HG02884 (cell line): ENCODE measurements around the gene CPNE9.

Experiments used
- ATAC-seq: cut with Tn5 transposase; IDR thresholded peaks from one replicate; pipeline ENCODE4 v1.9.1; 2021; ENCODE audit warnings: mild to moderate bottlenecking, moderate library complexity; ENCODE audit not compliant: unreplicated experiment

The CPNE9 gene

GRCh38 chr3:9703736-9704346, at the start of gene CPNE9:
CPNE9 (plus strand) TSS chr3:9703833; CDS start chr3:9703997, 164 bp downstream.
- ATAC-seq, result no peak

GRCh38 chr3:9659849-9660248, 43.8 kb upstream of the CPNE9 start:
- ATAC-seq, result no peak

- no peak for ATAC-seq
Measured at GRCh38 chr3:9660972-9661371, 42.7 kb upstream of the CPNE9 start.

GRCh38 chr3:9664119-9664751, 39.4 kb upstream of the CPNE9 start:
- no peak for ATAC-seq

GRCh38 chr3:9666704-9667445, 36.8 kb upstream of the CPNE9 start:
- ATAC-seq, result no peak

GRCh38 chr3:9669277-9669676, 34.4 kb upstream of the CPNE9 start:
- no peak for ATAC-seq

- no peak for ATAC-seq
Measured at GRCh38 chr3:9669720-9670432, 33.8 kb upstream of the CPNE9 start.

GRCh38 chr3:9673082-9673481, 30.6 kb upstream of the CPNE9 start:
- ATAC-seq, result no peak

- no peak for ATAC-seq
Measured at GRCh38 chr3:9673752-9674151, 29.9 kb upstream of the CPNE9 start.

GRCh38 chr3:9675736-9676290, 27.8 kb upstream of the CPNE9 start:
- ATAC-seq, result no peak

GRCh38 chr3:9676785-9677184, 26.8 kb upstream of the CPNE9 start:
- ATAC-seq, result no peak

GRCh38 chr3:9678493-9678892, 25.1 kb upstream of the CPNE9 start:
- no peak for ATAC-seq

GRCh38 chr3:9679476-9680080, 24.1 kb upstream of the CPNE9 start:
- ATAC-seq, result no peak

GRCh38 chr3:9681011-9681722, 22.5 kb upstream of the CPNE9 start:
- ATAC-seq, result no peak

GRCh38 chr3:9681723-9682081, 21.9 kb upstream of the CPNE9 start:
- ATAC-seq, result no peak

GRCh38 chr3:9682096-9682495, 21.5 kb upstream of the CPNE9 start:
- no peak for ATAC-seq

- ATAC-seq, result no peak
Measured at GRCh38 chr3:9683426-9683825, 20.2 kb upstream of the CPNE9 start.

- no peak for ATAC-seq
Measured at GRCh38 chr3:9685216-9686049, 18.2 kb upstream of the CPNE9 start.

- ATAC-seq, result no peak
Measured at GRCh38 chr3:9686050-9686550, 17.5 kb upstream of the CPNE9 start.
